Endometrial microvascular endothelial cells (primary cell): ENCODE measurements around the gene C6orf15. TPM values are rescaled to one million over a fixed set of nuclear protein-coding genes. Genes with fewer than 3 reads are reported as not detected.
"Not testable (repeated sequence)": the region's sequence is repeated elsewhere in the genome, so short reads cannot be mapped to it uniquely, and the experiment has no call there.

Experiments used
- in situ Hi-C: cut with HindIII; loops from 2 replicates; pipeline ENCODE4 v1.10.0; 2017; ENCODE audit warnings: low sequenced_read_pairs, low pct_unique_long_range_greater_than_20kb; ENCODE audit errors: inconsistent ontology term
- total RNA-seq: library from RNA; depleted of rRNA; stranded (reverse); fragments of >200 nt; gene quantifications from one replicate; pipeline ENCODE4 v1.2.3, GENCODE V29; 2015; ENCODE audit errors: inconsistent ontology term

Gene C6orf15
- total RNA-seq, 1 donor from 2014 or later, result not detected

GRCh38 chr6:31081872-31082271, 30.5 kb downstream of the C6orf15 start:
- in situ Hi-C loops, result no loop called here

GRCh38 chr6:31079656-31080261, 32.6 kb downstream of the C6orf15 start:
- in situ Hi-C loops, result loop anchor here (10.0 kb wide), 1 partner anchor 345 kb away; no protein-coding TSS in a partner anchor

GRCh38 chr6:31076611-31077010, 35.8 kb downstream of the C6orf15 start:
- in situ Hi-C loops, result loop anchor here (10.0 kb wide), 1 partner anchor 342 kb away; no protein-coding TSS in a partner anchor

GRCh38 chr6:31075528-31075927, 36.8 kb downstream of the C6orf15 start:
- in situ Hi-C loops, result loop anchor here (10.0 kb wide), 1 partner anchor 341 kb away; no protein-coding TSS in a partner anchor

GRCh38 chr6:31074401-31074800, 38.0 kb downstream of the C6orf15 start:
- in situ Hi-C loops, result loop anchor here (10.0 kb wide), 1 partner anchor 340 kb away; no protein-coding TSS in a partner anchor

GRCh38 chr6:31070711-31071197, 41.6 kb downstream of the C6orf15 start:
- in situ Hi-C loops, result loop anchor here (10.0 kb wide), 1 partner anchor 336 kb away; no protein-coding TSS in a partner anchor

- in situ Hi-C loops, result no loop called here
These were observed 43.6 kb downstream of the C6orf15 start for GRCh38 chr6:31068669-31069340.

GRCh38 chr6:31067891-31068668, 44.3 kb downstream of the C6orf15 start:
- in situ Hi-C loops, result not testable (repeated sequence)

GRCh38 chr6:31067028-31067427, 45.3 kb downstream of the C6orf15 start:
- in situ Hi-C loops, result not testable (repeated sequence)

- in situ Hi-C loops, result no loop called here
These were observed 46.8 kb downstream of the C6orf15 start for GRCh38 chr6:31065556-31065955.

- in situ Hi-C loops, result no loop called here
These were observed 48.4 kb downstream of the C6orf15 start for GRCh38 chr6:31063906-31064435.

Other genes with a start within 250 kb of the C6orf15 start
- 16.6 TPM for gene DDR1, start 228.1 kb downstream of the C6orf15 start, total RNA-seq
- 11.6 TPM for gene GTF2H4, start 204.4 kb downstream of the C6orf15 start, total RNA-seq
- 37.4 TPM for gene VARS2, start 198.3 kb downstream of the C6orf15 start, total RNA-seq
- not detected for gene SFTA2, start 180.4 kb downstream of the C6orf15 start, total RNA-seq
- not detected for gene MUCL3, start 171.6 kb downstream of the C6orf15 start, total RNA-seq
- gene MUC21, start 128.9 kb downstream of the C6orf15 start, total RNA-seq, result not detected
- gene MUC22, start 102.1 kb downstream of the C6orf15 start, total RNA-seq, result not detected
- gene PSORS1C1, start 2.2 kb upstream of the C6orf15 start, total RNA-seq, result 0.46 TPM
- gene CDSN, start 7.9 kb upstream of the C6orf15 start, total RNA-seq, result not detected
- not detected for gene PSORS1C2, start 26.5 kb upstream of the C6orf15 start, total RNA-seq
- 30.2 TPM for gene CCHCR1, start 45.2 kb upstream of the C6orf15 start, total RNA-seq
- gene TCF19, start 46.0 kb upstream of the C6orf15 start, total RNA-seq, result 53.7 TPM
- 6.4 TPM for gene POU5F1, start 58.1 kb upstream of the C6orf15 start, total RNA-seq
- 719 TPM for gene HLA-C, start 159.5 kb upstream of the C6orf15 start, total RNA-seq
- gene HLA-B, start 244.6 kb upstream of the C6orf15 start, total RNA-seq, result 719 TPM